A673 (cell line): ENCODE measurements around the gene ARHGEF26. TPM values are rescaled to one million over a fixed set of nuclear protein-coding genes. Genes with fewer than 3 reads are reported as not detected.

Source experiments
- BruUV-seq: library from RNA; stranded (reverse); fragments of 400-500 nt; replicated peaks from 2 replicates; lab custom pipeline; 2021; lab: Mats Ljungman, UMichigan
- CTCF ChIA-PET: fragments of 300-600 bp; sonication (Branson Sonifier 250); formaldehyde crosslinking; loops from one replicate; lab custom pipeline; 2022; ENCODE audit warnings: antibody characterized with exemption; lab: Charles Lee
- POLR2A ChIA-PET: fragments of 300-600 bp; sonication (Branson Sonifier 250); formaldehyde crosslinking; loops from one replicate; lab custom pipeline; 2022; ENCODE audit warnings: antibody characterized with exemption; ENCODE audit not compliant: low non-redundant PET; lab: Charles Lee
- DNase-seq: peaks from one replicate; pipeline ENCODE4 v3.0.0-alpha.2; 2015; ENCODE audit warnings: low spot score
- H3K27ac ChIP-seq: fragments of 200-600 bp; sonication (generic); 2 replicates; pipeline ENCODE4 v1.5.1; 2016; ENCODE audit warnings: mixed run types, low read depth, mild to moderate bottlenecking, mixed read lengths, antibody characterized with exemption, low read length; ENCODE audit not compliant: poor library complexity, severe bottlenecking
- H3K27me3 ChIP-seq: fragments of 200-600 bp; sonication (generic); replicated peaks from 2 replicates; pipeline ENCODE4 v1.6.1; 2017; ENCODE audit warnings: mixed run types, low read depth, mild to moderate bottlenecking, mixed read lengths, antibody characterized with exemption, low read length; ENCODE audit not compliant: insufficient read depth, poor library complexity
- H3K36me3 ChIP-seq: fragments of 200-600 bp; sonication (generic); 2 replicates; pipeline ENCODE4 v1.6.1; 2016; ENCODE audit warnings: mixed run types, mild to moderate bottlenecking, mixed read lengths, antibody characterized with exemption, low read length; ENCODE audit not compliant: insufficient read depth, poor library complexity, severe bottlenecking
- H3K4me1 ChIP-seq: fragments of 200-600 bp; sonication (generic); 2 replicates; pipeline ENCODE4 v1.6.1; 2017; ENCODE audit warnings: mixed run types, mild to moderate bottlenecking, mixed read lengths, antibody characterized with exemption, low read length; ENCODE audit not compliant: insufficient read depth, poor library complexity, severe bottlenecking
- H3K4me3 ChIP-seq: fragments of 200-600 bp; sonication (generic); 2 replicates; pipeline ENCODE4 v1.5.1; 2016; ENCODE audit warnings: low read depth, mixed run types, mild to moderate bottlenecking, mixed read lengths, low read length; ENCODE audit not compliant: poor library complexity, severe bottlenecking
- H3K9me3 ChIP-seq: fragments of 200-600 bp; sonication (generic); 2 replicates; pipeline ENCODE4 v1.6.1; 2016; ENCODE audit warnings: mixed run types, low read depth, mild to moderate bottlenecking, mixed read lengths, antibody characterized with exemption, low read length; ENCODE audit not compliant: poor library complexity, severe bottlenecking
- CTCF ChIP-seq: fragments of 300-800, 200-600 bp; sonication (generic); conservative IDR thresholded peaks from 2 replicates; pipeline ENCODE4 v1.5.1; 2017; ENCODE audit warnings: low read depth, mild to moderate bottlenecking, antibody characterized with exemption, low read length, moderate library complexity, mixed read lengths
- EZH2 ChIP-seq: fragments of 200-600 bp; sonication (generic); IDR thresholded peaks from 2 replicates; pipeline ENCODE4 v1.6.1; 2017; ENCODE audit warnings: borderline replicate concordance, low read depth, mild to moderate bottlenecking, mixed read lengths, antibody characterized with exemption, low read length; ENCODE audit not compliant: poor library complexity, severe bottlenecking
- intact Hi-C: fragments of 100-400 bp; cut with micrococcal nuclease; formaldehyde crosslinking; loops from one replicate; pipeline ENCODE4 v1.10.0; 2022; ENCODE audit not compliant: unreplicated experiment
- total RNA-seq: library from RNA; stranded (reverse); gene quantifications from 2 replicates; pipeline ENCODE4 v1.2.3, GENCODE V29; 2021

ARHGEF26 gene
- total RNA-seq, 1 experiment from 2014 or later, result 15.9 TPM

GRCh38 chr3:154081305-154081704 is 39.9 kb upstream of the ARHGEF26 start:
- H3K4me1 ChIP-seq, result no peaks in the 10 kb centered on the region
- no peak for TF ChIP-seq CTCF
- no peak for TF ChIP-seq EZH2
- H3K4me3 ChIP-seq, result no peak overlapping the region
- H3K36me3 ChIP-seq, result no peaks in the 10 kb centered on the region
- no peak for DNase-seq
- CTCF ChIA-PET, result no interaction called here
- BruUV-seq, result no TSS peak
- H3K27ac ChIP-seq, result no peak overlapping the region
- H3K9me3 ChIP-seq, result no peaks in the 10 kb centered on the region
- POLR2A ChIA-PET, result no interaction called here
- H3K27me3 ChIP-seq, result no peaks in the 10 kb centered on the region
- intact Hi-C loops, result no loop called here

GRCh38 chr3:154085071-154085470 is 36.1 kb upstream of the ARHGEF26 start:
- no peaks in the 10 kb centered on the region for H3K36me3 ChIP-seq
- TF ChIP-seq EZH2, result no peak
- no peak for TF ChIP-seq CTCF
- no peaks in the 10 kb centered on the region for H3K27me3 ChIP-seq
- intact Hi-C loops, result no loop called here
- no peak for DNase-seq
- POLR2A ChIA-PET, result no interaction called here
- no TSS peak for BruUV-seq
- H3K9me3 ChIP-seq, result no peaks in the 10 kb centered on the region
- H3K4me1 ChIP-seq, result no peaks in the 10 kb centered on the region
- H3K4me3 ChIP-seq, result no peak overlapping the region
- no peak overlapping the region for H3K27ac ChIP-seq
- CTCF ChIA-PET, result no interaction called here

GRCh38 chr3:154085799-154086198 is 35.4 kb upstream of the ARHGEF26 start:
- DNase-seq, result no peak
- H3K4me3 ChIP-seq, result no peak overlapping the region
- H3K4me1 ChIP-seq, result no peaks in the 10 kb centered on the region
- H3K27me3 ChIP-seq, result no peaks in the 10 kb centered on the region
- no peaks in the 10 kb centered on the region for H3K9me3 ChIP-seq
- no TSS peak for BruUV-seq
- intact Hi-C loops, result no loop called here
- TF ChIP-seq CTCF (no peak), EZH2 (no peak)
- POLR2A ChIA-PET, result no interaction called here
- no peak overlapping the region for H3K27ac ChIP-seq
- CTCF ChIA-PET, result no interaction called here
- H3K36me3 ChIP-seq, result no peaks in the 10 kb centered on the region
